HEK293 (cell line): ENCODE data around the gene LPP.

Experiments
- CTCF ChIA-PET: fragments of 350-600 bp; formaldehyde crosslinking; extraction: SDS; loops from one replicate; lab custom pipeline; 2021; ENCODE audit warnings: antibody characterized with exemption; lab: Yijun Ruan, JAX
- POLR2A ChIA-PET: fragments of 300-600 bp; formaldehyde crosslinking; extraction: SDS; loops from one replicate; lab custom pipeline; 2020; ENCODE audit warnings: antibody characterized with exemption, inconsistent platforms; lab: Yijun Ruan, JAX
- H3K27ac ChIP-seq: fragments of 200-500 bp; sonication (Bioruptor generic); 2 replicates; pipeline ENCODE4 v1.5.1; 2014; ENCODE audit warnings: low read depth, low read length, control low read depth, inconsistent platforms; ENCODE audit errors: extremely low read depth
- H3K36me3 ChIP-seq, 2 experiments: fragments of 200-500 bp in 1 of 2; sonication (Bioruptor generic) in 1 of 2; 1 replicate in 1 of 2; 2 replicates in 1 of 2; pipeline ENCODE4 v1.5.1; 2014 to 2017; ENCODE audit warnings: inconsistent platforms in 2 of 2, low read length in 2 of 2; ENCODE audit not compliant: control insufficient read depth in 2 of 2, insufficient read depth in 1 of 2
- H3K4me1 ChIP-seq: fragments of 200-500 bp; sonication (Bioruptor generic); 2 replicates; pipeline ENCODE4 v1.5.1; 2014; ENCODE audit warnings: mild to moderate bottlenecking, low read length, inconsistent platforms; ENCODE audit not compliant: control insufficient read depth, insufficient read depth
- H3K4me3 ChIP-seq: 2 replicates; pipeline ENCODE4 v1.5.1; 2011; ENCODE audit warnings: low read depth, mild to moderate bottlenecking, control low read depth, low read length, moderate library complexity
- H3K9me3 ChIP-seq: fragments of 200-500 bp; sonication (Bioruptor generic); 2 replicates; pipeline ENCODE4 v1.5.1; 2014; ENCODE audit warnings: low read depth, low read length, inconsistent platforms; ENCODE audit not compliant: control insufficient read depth, insufficient read depth
- EGR2 ChIP-seq: fragments of 450-650 bp; formaldehyde crosslinking; IDR thresholded peaks from 2 replicates; pipeline ENCODE4 v1.5.1; 2016; ENCODE audit warnings: low read depth, missing biosample characterization, missing genetic modification characterization
- HOXC10 ChIP-seq: sonication (generic); formaldehyde crosslinking; IDR thresholded peaks from 2 replicates; pipeline ENCODE4 v1.8.1; 2023; ENCODE audit warnings: mild to moderate bottlenecking, missing genetic modification reagents
- HOXD13 ChIP-seq: sonication (generic); formaldehyde crosslinking; IDR thresholded peaks from 2 replicates; pipeline ENCODE4 v1.8.0; 2022; ENCODE audit warnings: missing genetic modification reagents, borderline replicate concordance
- KLF7 ChIP-seq: fragments of 450-650 bp; formaldehyde crosslinking; IDR thresholded peaks from 2 replicates; pipeline ENCODE4 v1.5.1; 2016; ENCODE audit warnings: missing biosample characterization, missing genetic modification characterization, borderline replicate concordance
- PATZ1 ChIP-seq: fragments of 450-650 bp; formaldehyde crosslinking; IDR thresholded peaks from 2 replicates; pipeline ENCODE4 v1.5.1; 2016; ENCODE audit warnings: missing biosample characterization, missing genetic modification characterization
- SCRT2 ChIP-seq: fragments of 450-650 bp; formaldehyde crosslinking; IDR thresholded peaks from 2 replicates; pipeline ENCODE4 v1.5.1; 2016; ENCODE audit warnings: missing biosample characterization, missing genetic modification characterization
- ZFHX2 ChIP-seq: fragments of 450-650 bp; formaldehyde crosslinking; conservative IDR thresholded peaks from 2 replicates; pipeline ENCODE4 v1.5.1; 2016; ENCODE audit warnings: missing biosample characterization, missing genetic modification characterization
- ZFP41 ChIP-seq: fragments of 450-650 bp; formaldehyde crosslinking; IDR thresholded peaks from 2 replicates; pipeline ENCODE4 v1.5.1; 2016; ENCODE audit warnings: missing biosample characterization, missing genetic modification characterization, borderline replicate concordance
- ZNF37A ChIP-seq: fragments of 450-650 bp; IDR thresholded peaks from 2 replicates; pipeline ENCODE4 v1.5.1; 2018; ENCODE audit warnings: missing biosample characterization, missing genetic modification characterization
- ZNF398 ChIP-seq: fragments of 450-650 bp; formaldehyde crosslinking; IDR thresholded peaks from 2 replicates; pipeline ENCODE4 v1.5.1; 2017; ENCODE audit warnings: missing biosample characterization, missing genetic modification characterization
- ZNF521 ChIP-seq: fragments of 450-650 bp; formaldehyde crosslinking; IDR thresholded peaks from 2 replicates; pipeline ENCODE4 v1.5.1; 2017; ENCODE audit warnings: missing biosample characterization, mild to moderate bottlenecking, missing genetic modification characterization
- ZNF544 ChIP-seq: fragments of 450-650 bp; formaldehyde crosslinking; IDR thresholded peaks from 2 replicates; pipeline ENCODE4 v1.5.0; 2017; ENCODE audit warnings: missing biosample characterization, missing genetic modification characterization
- ZNF555 ChIP-seq: fragments of 450-650 bp; formaldehyde crosslinking; conservative IDR thresholded peaks from 2 replicates; pipeline ENCODE4 v1.5.1; 2017; ENCODE audit warnings: missing biosample characterization, mild to moderate bottlenecking, missing genetic modification characterization, inconsistent platforms
- ZNF701 ChIP-seq: fragments of 450-650 bp; formaldehyde crosslinking; IDR thresholded peaks from 2 replicates; pipeline ENCODE4 v1.5.1; 2016; ENCODE audit warnings: missing biosample characterization, missing genetic modification characterization
- ZSCAN16 ChIP-seq: fragments of 450-650 bp; formaldehyde crosslinking; IDR thresholded peaks from 2 replicates; pipeline ENCODE4 v1.5.1; 2016; ENCODE audit warnings: missing biosample characterization, missing genetic modification characterization
- ZSCAN4 ChIP-seq: fragments of 450-650 bp; formaldehyde crosslinking; IDR thresholded peaks from 2 replicates; pipeline ENCODE4 v1.5.1; 2017; ENCODE audit warnings: missing biosample characterization, missing genetic modification characterization
- TF ChIP-seq, protein P1 (sequence below): fragments of 450-650 bp; formaldehyde crosslinking; optimal IDR thresholded peaks from 2 replicates; pipeline ENCODE3; 2016; ENCODE audit warnings: missing biosample characterization, mild to moderate bottlenecking, missing genetic modification characterization

The LPP gene

GRCh38 chr3:188870431-188870830 lies 716.5 kb downstream of the LPP start:
- TF ChIP-seq ZNF555 (tag by site-specific recombination) (no peak), HOXD13 (CRISPR knock-in tag) (no peak), ZNF37A (tag by site-specific recombination) (no peak), ZSCAN4 (tag by site-specific recombination) (no peak)
- TF ChIP-seq, protein P1, sequence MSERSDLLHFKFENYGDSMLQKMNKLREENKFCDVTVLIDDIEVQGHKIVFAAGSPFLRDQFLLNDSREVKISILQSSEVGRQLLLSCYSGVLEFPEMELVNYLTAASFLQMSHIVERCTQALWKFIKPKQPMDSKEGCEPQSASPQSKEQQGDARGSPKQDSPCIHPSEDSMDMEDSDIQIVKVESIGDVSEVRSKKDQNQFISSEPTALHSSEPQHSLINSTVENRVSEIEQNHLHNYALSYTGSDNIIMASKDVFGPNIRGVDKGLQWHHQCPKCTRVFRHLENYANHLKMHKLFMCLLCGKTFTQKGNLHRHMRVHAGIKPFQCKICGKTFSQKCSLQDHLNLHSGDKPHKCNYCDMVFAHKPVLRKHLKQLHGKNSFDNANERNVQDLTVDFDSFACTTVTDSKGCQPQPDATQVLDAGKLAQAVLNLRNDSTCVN (tag by site-specific recombination), result no peak
- no peaks in the 10 kb centered on the region for H3K9me3 ChIP-seq
- H3K27ac ChIP-seq, result no peak overlapping the region
- ChIA-PET CTCF (no interaction called here), POLR2A (no interaction called here)
- H3K36me3 ChIP-seq, result peaks cover 0 to 17% of the 10 kb centered on the region in 2 experiments; a peak in 1 of 3 replicates
- H3K4me3 ChIP-seq, result no peak overlapping the region
- H3K4me1 ChIP-seq, result no peaks in the 10 kb centered on the region

DNA sequence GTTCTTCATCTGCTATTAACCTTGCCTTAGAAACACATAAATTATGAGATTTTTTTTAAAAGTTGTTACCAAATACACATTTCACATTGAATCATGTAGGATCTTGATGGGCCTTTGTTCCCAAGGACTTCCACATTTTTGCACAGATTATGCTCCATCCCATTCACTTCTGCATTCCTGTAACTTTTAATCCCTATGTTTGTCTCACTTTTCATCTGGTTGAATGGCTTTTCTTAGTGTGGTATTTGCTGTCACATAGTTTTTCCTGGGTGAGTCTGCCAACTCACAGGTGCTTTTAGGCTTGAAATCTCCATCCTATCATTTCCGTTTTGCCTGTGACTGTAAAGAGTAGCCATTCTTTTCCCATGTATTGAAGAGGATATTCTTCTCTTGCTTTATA lies 720.6 kb downstream of the LPP start:
- no peaks in the 10 kb centered on the region for H3K4me1 ChIP-seq
- H3K27ac ChIP-seq, result no peak overlapping the region
- H3K36me3 ChIP-seq, result peaks cover 0 to 14% of the 10 kb centered on the region in 2 experiments; a peak in 1 of 3 replicates
- TF ChIP-seq EGR2 (tag by site-specific recombination), result no peak
- no peaks in the 10 kb centered on the region for H3K9me3 ChIP-seq
- ChIA-PET CTCF (interaction anchor here (1.1 kb wide), 1 partner anchor 1134 kb away, joined by 4 read pairs; no protein-coding TSS in a partner anchor), POLR2A (no interaction called here)
- no peak overlapping the region for H3K4me3 ChIP-seq

GRCh38 chr3:188875413-188875812 lies 721.5 kb downstream of the LPP start:
- H3K4me1 ChIP-seq, result no peaks in the 10 kb centered on the region
- H3K27ac ChIP-seq, result no peak overlapping the region
- no peaks in the 10 kb centered on the region for H3K9me3 ChIP-seq
- peaks cover 0 to 14% of the 10 kb centered on the region in 2 experiments; a peak in 1 of 3 replicates for H3K36me3 ChIP-seq
- TF ChIP-seq ZFHX2 (tag by site-specific recombination) (no peak), PATZ1 (no peak), HOXC10 (CRISPR knock-in tag) (no peak), ZNF544 (tag by site-specific recombination) (no peak), KLF7 (tag by site-specific recombination) (no peak), ZNF701 (tag by site-specific recombination) (no peak), ZFP41 (tag by site-specific recombination) (no peak), ZNF398 (tag by site-specific recombination) (no peak), SCRT2 (tag by site-specific recombination) (no peak), ZSCAN16 (no peak), ZNF37A (tag by site-specific recombination) (no peak), ZNF521 (tag by site-specific recombination) (no peak)
- ChIA-PET CTCF (interaction anchor here (1.1 kb wide), 1 partner anchor 1134 kb away, joined by 4 read pairs; no protein-coding TSS in a partner anchor), POLR2A (no interaction called here)
- H3K4me3 ChIP-seq, result no peak overlapping the region
